ENCODE results near the gene NEK2. TPM values are rescaled to one million over a fixed set of nuclear protein-coding genes. Genes with fewer than 3 reads are reported as not detected.

NEK2 gene
- total RNA-seq, 3 donors from 2014 or later: 1.2 to 12.7 (median 2.5) TPM

GRCh38 chr1:211620097-211620496, 55.3 kb downstream of the NEK2 start:
- intact Hi-C loops (cut with DNase I, micrococcal nuclease): no loop called here
- no peak for TF ChIP-seq CTCF (IDR thresholded peaks at IDR 0.05)
- peak; percentile 15 for ATAC-seq
- no peak for DNase-seq
- Histone ChIP-seq H3K9me3 (no peaks in the 10 kb centered on the region), H3K4me3 (no peak overlapping the region), H3K36me3 (ENCODE audit: low read depth) (no peaks in the 10 kb centered on the region), H3K4me1 (ENCODE audit: low read depth) (no peaks in the 10 kb centered on the region)

GRCh38 chr1:211619033-211619996, 56.1 kb downstream of the NEK2 start:
- intact Hi-C loops (cut with DNase I, micrococcal nuclease): no loop called here
- ATAC-seq: peak; percentile 49
- no peak for DNase-seq

GRCh38 chr1:211616965-211617297, 58.5 kb downstream of the NEK2 start:
- H3K4me1 ChIP-seq (ENCODE audit: low read depth): peaks cover 11% of the 10 kb centered on the region
- no peaks in the 10 kb centered on the region for H3K9me3 ChIP-seq
- TF ChIP-seq CTCF (IDR thresholded peaks at IDR 0.05): no peak
- ATAC-seq (no peak), DNase-seq (no peak)
- intact Hi-C loops (cut with DNase I, micrococcal nuclease): no loop called here
- no peaks in the 10 kb centered on the region for H3K36me3 ChIP-seq (ENCODE audit: low read depth)
- no peak overlapping the region for H3K4me3 ChIP-seq

More at GRCh38 chr1:211619033-211619996, 56.1 kb downstream of the NEK2 start:
- Histone ChIP-seq H3K4me3 (no peak overlapping the region), H3K4me1 (ENCODE audit: low read depth) (no peaks in the 10 kb centered on the region), H3K36me3 (ENCODE audit: low read depth) (no peaks in the 10 kb centered on the region), H3K9me3 (no peaks in the 10 kb centered on the region)
- TF ChIP-seq CTCF (IDR thresholded peaks at IDR 0.05): no peak

GRCh38 chr1:211616231-211616964, 59.0 kb downstream of the NEK2 start:
- ATAC-seq: no peak
- Histone ChIP-seq H3K4me1 (ENCODE audit: low read depth) (peaks cover 11% of the 10 kb centered on the region), H3K36me3 (ENCODE audit: low read depth) (no peaks in the 10 kb centered on the region), H3K9me3 (no peaks in the 10 kb centered on the region), H3K4me3 (no peak overlapping the region)
- DNase-seq: no peak
- intact Hi-C loops (cut with DNase I, micrococcal nuclease): no loop called here
- no peak for TF ChIP-seq CTCF (IDR thresholded peaks at IDR 0.05)

- H3K4me1 ChIP-seq (ENCODE audit: low read depth): peaks cover 11% of the 10 kb centered on the region
- no peaks in the 10 kb centered on the region for H3K9me3 ChIP-seq
- H3K36me3 ChIP-seq (ENCODE audit: low read depth): no peaks in the 10 kb centered on the region
- intact Hi-C loops (cut with DNase I, micrococcal nuclease): no loop called here
- H3K4me3 ChIP-seq: no peak overlapping the region
- TF ChIP-seq CTCF (IDR thresholded peaks at IDR 0.05): no peak
- ATAC-seq (no peak), DNase-seq (no peak)
Measured at GRCh38 chr1:211614615-211615014, 60.8 kb downstream of the NEK2 start.
